Left forelimb (tissue), 1 donor: ENCODE data around the gene TSC2.
"Not testable (repeated sequence)": the region's sequence is repeated elsewhere in the genome, so short reads cannot be mapped to it uniquely, and the experiment has no call there.

Experiments used
- DNase-seq: peaks from one replicate; pipeline ENCODE4 v3.0.0-alpha.2; 2018; ENCODE audit warnings: low spot score

TSC2 gene

DNA sequence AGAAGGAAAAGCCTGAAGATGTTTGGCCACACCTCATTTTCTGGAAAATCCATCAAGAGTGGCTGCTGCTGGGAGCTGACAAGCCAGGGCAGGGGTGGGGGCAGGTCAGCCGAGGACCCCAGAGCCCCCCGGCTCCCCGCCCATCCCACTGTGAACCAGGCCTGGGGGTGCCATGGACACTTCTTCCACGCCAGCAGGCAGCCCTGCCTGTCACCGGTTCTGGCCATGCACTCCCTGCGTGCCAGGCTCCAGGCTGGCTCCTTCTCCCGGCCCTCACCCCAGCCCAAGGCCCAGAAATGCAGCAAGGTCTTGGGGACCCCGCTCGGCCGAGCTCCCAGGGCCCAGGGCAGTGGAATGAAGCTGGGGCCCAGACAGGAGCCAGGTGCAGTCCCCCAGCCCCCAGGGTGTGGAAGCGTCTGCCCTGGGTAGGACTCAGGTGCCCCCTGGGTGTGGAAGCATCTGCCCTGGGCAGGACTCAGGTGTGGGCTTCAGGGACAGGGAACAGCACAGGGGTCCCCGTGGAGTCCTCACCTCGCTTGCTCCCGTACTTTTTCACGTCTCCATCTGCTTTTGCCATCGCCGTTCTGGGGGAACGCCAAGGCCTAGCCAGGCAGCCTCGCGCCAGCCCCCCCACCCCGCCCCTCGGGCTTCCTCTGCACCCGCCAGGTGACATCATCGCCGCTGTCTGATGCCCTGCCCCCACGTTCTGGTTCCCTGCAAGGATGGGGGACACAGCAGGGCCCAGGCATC, 75.3 kb downstream of the TSC2 start:
- DNase-seq: not testable (repeated sequence)

- not testable (repeated sequence) for DNase-seq
Observed at GRCh38 chr16:2123706-2124376, 76.1 kb downstream of the TSC2 start.

- not testable (repeated sequence) for DNase-seq
Observed at GRCh38 chr16:2124377-2124693, 76.5 kb downstream of the TSC2 start.

- DNase-seq: peak; percentile 90
Observed at GRCh38 chr16:2124694-2125444, 77.1 kb downstream of the TSC2 start.

DNA sequence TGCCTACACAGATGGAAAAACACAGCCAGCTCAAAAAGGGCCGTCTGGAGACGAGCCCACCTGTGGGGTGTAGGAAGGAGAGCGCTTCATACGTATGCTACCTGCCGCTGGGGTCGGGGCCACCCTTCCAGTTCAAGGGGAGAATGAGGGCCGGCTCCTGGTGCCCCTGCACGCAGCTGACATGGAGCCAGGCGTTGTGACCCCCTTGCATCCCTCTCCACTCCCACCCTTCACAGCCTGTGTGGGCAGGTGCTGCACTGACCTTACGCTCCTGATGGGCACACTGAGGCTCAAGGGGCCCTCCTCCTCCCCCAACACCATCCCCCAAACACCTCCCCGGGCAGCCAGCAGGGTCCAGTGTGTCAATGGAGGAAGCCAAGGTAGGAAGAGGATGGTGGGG, 77.8 kb downstream of the TSC2 start:
- not testable (repeated sequence) for DNase-seq

GRCh38 chr16:2126161-2126743, 78.5 kb downstream of the TSC2 start:
- not testable (repeated sequence) for DNase-seq

DNA sequence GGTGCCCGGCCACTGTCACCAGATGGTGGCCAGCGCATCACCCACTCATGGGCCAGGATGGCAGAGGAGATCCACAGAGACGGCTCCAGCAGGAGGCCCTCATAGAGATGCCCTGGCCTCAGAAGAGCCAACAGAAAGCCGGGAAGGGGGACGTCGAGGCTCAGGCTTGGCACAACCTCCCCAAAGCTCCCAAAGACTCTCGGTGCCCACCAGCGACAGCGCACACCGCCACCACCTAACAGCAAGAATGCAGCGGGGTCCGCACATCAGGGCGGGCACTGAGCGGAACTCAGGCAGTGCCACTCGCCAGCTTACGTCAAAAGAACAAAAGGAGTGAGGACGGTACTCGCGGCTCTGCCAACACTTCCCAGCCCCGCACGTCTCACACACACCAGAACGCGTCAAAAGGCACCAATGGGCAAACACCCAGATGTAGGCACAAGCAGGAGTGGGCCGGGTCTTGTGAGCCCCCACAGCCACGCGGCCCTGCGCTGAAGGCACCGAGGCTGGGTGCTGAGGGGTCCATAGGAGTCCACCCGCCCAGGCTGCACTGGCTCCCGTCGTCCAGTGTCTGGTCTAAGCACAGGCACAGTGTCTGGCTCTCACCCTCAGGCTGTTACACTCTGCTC, 79.3 kb downstream of the TSC2 start:
- DNase-seq: not testable (repeated sequence)

- not testable (repeated sequence) for DNase-seq
Observed at GRCh38 chr16:2127630-2128280, 80.0 kb downstream of the TSC2 start.

- not testable (repeated sequence) for DNase-seq
Observed at GRCh38 chr16:2129251-2129650, 81.5 kb downstream of the TSC2 start.

DNA sequence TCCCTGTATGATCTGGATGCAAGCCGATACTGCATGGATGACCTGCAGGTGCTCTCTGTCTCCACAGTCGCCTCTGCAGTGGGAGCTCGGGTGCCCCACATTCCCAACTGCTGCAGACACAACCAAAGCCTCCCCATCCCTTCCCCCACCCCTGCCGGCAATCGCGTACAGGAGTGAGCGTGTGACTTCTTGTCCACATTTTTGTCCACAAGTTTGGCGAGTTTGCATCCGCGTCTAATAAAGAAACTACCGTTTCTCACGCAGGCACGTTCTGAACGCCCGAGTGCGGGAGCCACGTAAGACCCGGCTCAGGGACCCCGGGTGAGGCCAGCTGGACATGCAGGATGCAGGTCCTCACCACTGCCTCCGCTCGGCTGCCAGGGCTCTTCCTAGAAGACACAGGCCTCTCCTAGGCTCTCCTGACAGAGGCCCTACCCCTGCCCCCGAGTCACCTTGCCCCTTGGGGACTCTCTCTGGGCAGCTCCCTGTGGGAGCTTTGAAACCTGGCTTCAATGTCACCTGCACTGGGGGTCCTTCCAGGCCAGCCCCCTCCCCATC, 82.2 kb downstream of the TSC2 start:
- DNase-seq: not testable (repeated sequence)

DNA sequence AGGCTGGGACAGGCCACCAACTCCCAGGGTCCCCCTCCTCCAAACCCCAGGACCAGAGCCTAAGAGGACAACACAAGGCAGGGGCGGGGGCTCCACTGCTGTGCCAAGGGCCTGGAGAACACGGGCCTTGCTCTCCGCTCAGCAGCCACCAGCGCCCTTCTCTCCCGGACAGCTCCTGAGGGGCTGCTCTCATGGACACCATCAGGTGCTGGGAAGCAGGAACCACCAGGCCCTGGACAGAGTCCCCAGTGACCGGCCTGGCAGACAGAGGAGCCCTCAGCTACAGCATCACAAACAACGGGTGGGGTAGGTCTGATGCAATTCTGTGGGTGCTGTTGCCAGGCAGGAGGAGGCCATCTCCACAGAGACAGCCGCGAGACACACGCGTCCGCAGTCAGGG, 86.0 kb downstream of the TSC2 start:
- DNase-seq: not testable (repeated sequence)

GRCh38 chr16:2135071-2135470, 87.3 kb downstream of the TSC2 start:
- not testable (repeated sequence) for DNase-seq

GRCh38 chr16:2135770-2136490, 88.1 kb downstream of the TSC2 start, which contains the start of gene PKD1:
Gene PKD1 (minus strand): TSS chr16:2135898. CDS start chr16:2135689, 209 bp downstream.
- DNase-seq: peak; percentile 88
